Heart right ventricle (tissue), 16 donors: Measurements from ENCODE around the gene MXD4. TPM values are rescaled to one million over a fixed set of nuclear protein-coding genes. Genes with fewer than 3 reads are reported as not detected.

Experiments used
- ATAC-seq, 8 donors: fragments of 200-7000 bp; cut with Tn5 transposase; one replicate each; pipeline ENCODE4 v1.9.1; 2020; ENCODE audit warnings: mild to moderate bottlenecking in 8 of 8, moderate library complexity in 8 of 8, moderate number of reproducible peaks in 1 of 8
- DNase-seq, 2 donors: peaks; one replicate each; pipeline ENCODE4 v3.0.0-alpha.2; 2020
- H3K27ac ChIP-seq, 10 donors: fragments of 200-600 bp; sonication (generic) in 2 of 10; one replicate each; pipeline versions ENCODE4 v1.5.0 to v1.8.0; 2020 to 2022; ENCODE audit warnings: mild to moderate bottlenecking in 3 of 10
- H3K27me3 ChIP-seq, 7 donors: fragments of 200-600 bp; one replicate each; pipeline ENCODE4 v1.8.0; 2021 to 2022; ENCODE audit warnings: mild to moderate bottlenecking in 2 of 7
- H3K36me3 ChIP-seq, 9 donors: fragments of 200-600 bp; sonication (generic) in 1 of 9; one replicate each; pipeline versions ENCODE4 v1.5.0 to v1.8.0; 2020 to 2022; ENCODE audit warnings: mild to moderate bottlenecking in 2 of 9
- H3K4me1 ChIP-seq, 9 donors: fragments of 200-600 bp; sonication (generic) in 1 of 9; one replicate each; pipeline versions ENCODE4 v1.5.0 to v1.8.0; 2020 to 2022; ENCODE audit warnings: mild to moderate bottlenecking in 4 of 9
- H3K4me3 ChIP-seq, 10 donors: fragments of 200-600 bp; sonication (generic) in 2 of 10; one replicate each; pipeline versions ENCODE4 v1.5.0 to v1.8.0; 2020 to 2022; ENCODE audit warnings: mild to moderate bottlenecking in 7 of 10, moderate library complexity in 2 of 10
- H3K9me3 ChIP-seq, 11 donors: fragments of 200-600 bp in 10 of 11; sonication (generic) in 2 of 11; one replicate each; pipeline versions ENCODE4 v1.5.0 to v1.8.0; 2013 to 2022; ENCODE audit warnings: mild to moderate bottlenecking in 2 of 11, control low read depth in 1 of 11, moderate library complexity in 1 of 11
- WGBS, 2 donors: extraction: QIAGEN DNeasy Blood & Tissue Kit; methylation state at CpG; one replicate each; pipeline ENCODE4 v1.1.7; 2013; ENCODE audit warnings: inconsistent platforms in 1 of 2; 5-methylcytosine and 5-hydroxymethylcytosine counted together
- intact Hi-C, 10 donors: fragments of 100-400 bp; cut with DNase I; formaldehyde crosslinking; loops; one replicate each; pipeline versions ENCODE4 v1.11.1 to v1.14.2; 2022
- polyA plus RNA-seq, 2 donors: library from polyadenylated mRNA; stranded (reverse); fragments of 200-250 nt; gene quantifications; one replicate each; pipeline ENCODE4 v1.2.3, GENCODE V29; 2013
- total RNA-seq, 10 donors: library from RNA; stranded (reverse); fragmentation: NEBNext Ultra II Directional in 3 of 10; extraction: Animal tissue kit (Norgen Biotek cat#: 25700) in 3 of 10; gene quantifications; one replicate each; pipeline versions ENCODE4 v1.2.1 to v1.2.4, GENCODE V29; 2021 to 2023
- TF ChIP-seq, protein P1 (sequence below), 9 donors: fragments of 200-600 bp; sonication (generic) in 2 of 9; IDR thresholded peaks; one replicate each; pipeline versions ENCODE4 v1.5.0 to v1.8.0; 2021 to 2022; ENCODE audit warnings: antibody characterized with exemption in 9 of 9, mild to moderate bottlenecking in 5 of 9, moderate library complexity in 1 of 9
- donor health status: Arrhythmogenic right ventricular cardiomyopathy.
- donor health status: ischemic (EF 13 %, LVEDD 7.1; RV severe dilation, severe dysfunction).
- donor health status: healthy with polysubstance abuse.
- donor health status: DM: no; HTN: yes; CAD: no.
- donor health status: DM: no; HTN: no; CAD: no.
- donor health status: ischemic (EF 25% LVEDD 6.9; RV normal size, moderate dysfunction).
- donor health status: ischemic (EF 25% LVEDD 5.7; RV mildly dilated, moderate dysfunction).
- donor health status: healthy.
- donor health status: DM: yes; HTN: yes; CAD: no.
- donor health status: Ischemic cardiomyopathy.
- donor health status: ischemic (EF 35%, LVEDD 5.7; RV mildly dilated, moderate dysfunction).
- donor health status: nonischemic (EF 11% LVEDD 7.7; RV severe dilation, severe dysfunction).
- donor health status: DM: yes; HTN: yes; CAD: no.
- donor health status: PGD.
- donor health status: ischemic (EF 29% LVEDD 5.4; RV normal size, mild dysfunction).
- donor health status: nonischemic (EF 23%, LVEDD 6.1; RV moderate dilation, normal function).

MXD4 gene
- total and polyA plus RNA-seq, 12 donors: 19.1 to 82.2 (median 28.2) TPM

DNA sequence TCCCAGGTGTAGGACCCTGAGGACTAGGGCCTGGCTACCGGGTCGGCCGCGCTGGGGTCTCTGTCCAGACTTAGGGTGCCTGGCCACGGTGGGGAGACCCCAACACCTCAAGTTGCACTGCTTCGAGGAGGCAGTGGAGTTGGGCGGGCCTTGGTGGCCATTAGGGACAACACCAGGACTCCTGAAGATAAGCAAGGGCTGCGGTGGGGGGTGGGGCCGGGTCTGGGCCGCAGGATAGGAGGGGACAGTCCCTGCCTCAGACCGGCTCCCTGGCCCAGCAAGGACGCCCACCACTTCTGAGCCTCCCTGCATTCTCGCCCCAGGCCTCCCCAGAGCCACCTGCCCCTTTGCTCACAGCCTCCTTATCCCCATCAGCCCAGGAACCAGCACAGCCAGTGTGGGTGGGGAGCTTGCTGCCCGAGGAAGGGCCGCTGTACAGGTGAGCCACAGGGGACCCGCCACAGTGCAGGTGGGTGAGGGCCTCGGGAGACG is 5.5 kb upstream of the MXD4 start:
- peaks cover 12 to 60% (median 33%) of the 10 kb centered on the region in 9 donors for H3K4me1 ChIP-seq
- intact Hi-C loops: loop anchor here in 4 of 10 donors (10.0 kb wide), 1 partner anchor 147 kb away; the partner anchor contains the start of genes CFAP99 (in 4 of the 4) and ZFYVE28 (in 4 of the 4)
- no peak for DNase-seq
- no peaks in the 10 kb centered on the region for H3K27me3 ChIP-seq
- 83 to 87% methylated on average over 16 to 18 of the region's 18 CpGs for WGBS, 2 donors
- TF ChIP-seq, protein P1, sequence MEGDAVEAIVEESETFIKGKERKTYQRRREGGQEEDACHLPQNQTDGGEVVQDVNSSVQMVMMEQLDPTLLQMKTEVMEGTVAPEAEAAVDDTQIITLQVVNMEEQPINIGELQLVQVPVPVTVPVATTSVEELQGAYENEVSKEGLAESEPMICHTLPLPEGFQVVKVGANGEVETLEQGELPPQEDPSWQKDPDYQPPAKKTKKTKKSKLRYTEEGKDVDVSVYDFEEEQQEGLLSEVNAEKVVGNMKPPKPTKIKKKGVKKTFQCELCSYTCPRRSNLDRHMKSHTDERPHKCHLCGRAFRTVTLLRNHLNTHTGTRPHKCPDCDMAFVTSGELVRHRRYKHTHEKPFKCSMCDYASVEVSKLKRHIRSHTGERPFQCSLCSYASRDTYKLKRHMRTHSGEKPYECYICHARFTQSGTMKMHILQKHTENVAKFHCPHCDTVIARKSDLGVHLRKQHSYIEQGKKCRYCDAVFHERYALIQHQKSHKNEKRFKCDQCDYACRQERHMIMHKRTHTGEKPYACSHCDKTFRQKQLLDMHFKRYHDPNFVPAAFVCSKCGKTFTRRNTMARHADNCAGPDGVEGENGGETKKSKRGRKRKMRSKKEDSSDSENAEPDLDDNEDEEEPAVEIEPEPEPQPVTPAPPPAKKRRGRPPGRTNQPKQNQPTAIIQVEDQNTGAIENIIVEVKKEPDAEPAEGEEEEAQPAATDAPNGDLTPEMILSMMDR (IDR thresholded peaks at IDR 0.05): no peak
- no peaks in the 10 kb centered on the region for H3K9me3 ChIP-seq
- no peak for ATAC-seq
- H3K4me3 ChIP-seq: no peak overlapping the region
- no peaks in the 10 kb centered on the region for H3K36me3 ChIP-seq
- H3K27ac ChIP-seq: no peak overlapping the region

- Histone ChIP-seq H3K9me3 (no peaks in the 10 kb centered on the region), H3K4me3 (no peak overlapping the region), H3K4me1 (peaks cover 12 to 60% (median 33%) of the 10 kb centered on the region in 9 donors), H3K36me3 (no peaks in the 10 kb centered on the region), H3K27ac (peak overlapping the region in 6 of 10 donors; percentile 53 to 88 (median 75)), H3K27me3 (no peaks in the 10 kb centered on the region)
- intact Hi-C loops: loop anchor here in 4 of 10 donors (10.0 kb wide), 1 partner anchor 148 kb away; the partner anchor contains the start of genes CFAP99 (in 4 of the 4) and ZFYVE28 (in 4 of the 4)
- WGBS, 2 donors: 82 to 95% methylated on average over 5 of the region's 5 CpGs
- TF ChIP-seq, protein P1 (IDR thresholded peaks at IDR 0.05): no peak
- DNase-seq (no peak), ATAC-seq (no peak)
Measured at GRCh38 chr4:2266821-2267220, 4.9 kb upstream of the MXD4 start.

- peak in 4 of 8 donors; percentile 18 to 61 (median 38) for ATAC-seq
- H3K27ac ChIP-seq: peak overlapping the region; percentile 10 to 88 (median 70)
- H3K27me3 ChIP-seq: no peaks in the 10 kb centered on the region
- intact Hi-C loops: loop anchor here in 4 of 10 donors (10.0 kb wide), 1 partner anchor 149 kb away; the partner anchor contains the start of genes CFAP99 (in 4 of the 4) and ZFYVE28 (in 4 of the 4)
- peaks cover 12 to 60% (median 33%) of the 10 kb centered on the region in 9 donors for H3K4me1 ChIP-seq
- WGBS, 2 donors: 10% methylated on average over 8 of the region's 8 CpGs
- no peaks in the 10 kb centered on the region for H3K36me3 ChIP-seq
- peak overlapping the region in 1 of 10 donors; percentile 4 for H3K4me3 ChIP-seq
- DNase-seq: peak; percentile 63 to 80
- H3K9me3 ChIP-seq: no peaks in the 10 kb centered on the region
- TF ChIP-seq, protein P1 (IDR thresholded peaks at IDR 0.05): no peak
Measured at GRCh38 chr4:2266181-2266580, 4.3 kb upstream of the MXD4 start.

- intact Hi-C loops: loop anchor here in 4 of 10 donors (10.0 kb wide), 1 partner anchor 149 kb away; the partner anchor contains the start of genes CFAP99 (in 4 of the 4) and ZFYVE28 (in 4 of the 4)
- H3K27ac ChIP-seq: peak overlapping the region; percentile 10 to 88 (median 70)
- peak overlapping the region in 1 of 10 donors; percentile 4 for H3K4me3 ChIP-seq
- H3K27me3 ChIP-seq: no peaks in the 10 kb centered on the region
- DNase-seq (no peak), ATAC-seq (no peak)
- H3K4me1 ChIP-seq: peaks cover 14 to 67% (median 37%) of the 10 kb centered on the region in 9 donors
- TF ChIP-seq, protein P1 (IDR thresholded peaks at IDR 0.05): no peak
- WGBS, 2 donors: 75 to 77% methylated on average over 19 of the region's 19 CpGs
- H3K9me3 ChIP-seq: no peaks in the 10 kb centered on the region
- no peaks in the 10 kb centered on the region for H3K36me3 ChIP-seq
Measured at GRCh38 chr4:2265113-2266110, 3.5 kb upstream of the MXD4 start.
